Esophagus squamous epithelium (tissue), 4 donors: ENCODE measurements around the gene ADAMTS2.

Experiments used
- CTCF ChIP-seq, 6 experiments: fragments of 450-650 bp in 4 of 6; fragments of 200-600 bp in 2 of 6; sonication (generic) in 2 of 6; IDR thresholded peaks; one replicate each; pipeline ENCODE4 v1.5.1; 2016 to 2019; ENCODE audit warnings: antibody characterized with exemption in 6 of 6, mild to moderate bottlenecking in 4 of 6, moderate library complexity in 4 of 6
- POLR2A ChIP-seq, 4 donors: fragments of 450-650 bp; IDR thresholded peaks; one replicate each; pipeline ENCODE4 v1.6.1; 2017; ENCODE audit warnings: antibody characterized with exemption in 4 of 4, mild to moderate bottlenecking in 4 of 4, moderate library complexity in 3 of 4

DNA sequence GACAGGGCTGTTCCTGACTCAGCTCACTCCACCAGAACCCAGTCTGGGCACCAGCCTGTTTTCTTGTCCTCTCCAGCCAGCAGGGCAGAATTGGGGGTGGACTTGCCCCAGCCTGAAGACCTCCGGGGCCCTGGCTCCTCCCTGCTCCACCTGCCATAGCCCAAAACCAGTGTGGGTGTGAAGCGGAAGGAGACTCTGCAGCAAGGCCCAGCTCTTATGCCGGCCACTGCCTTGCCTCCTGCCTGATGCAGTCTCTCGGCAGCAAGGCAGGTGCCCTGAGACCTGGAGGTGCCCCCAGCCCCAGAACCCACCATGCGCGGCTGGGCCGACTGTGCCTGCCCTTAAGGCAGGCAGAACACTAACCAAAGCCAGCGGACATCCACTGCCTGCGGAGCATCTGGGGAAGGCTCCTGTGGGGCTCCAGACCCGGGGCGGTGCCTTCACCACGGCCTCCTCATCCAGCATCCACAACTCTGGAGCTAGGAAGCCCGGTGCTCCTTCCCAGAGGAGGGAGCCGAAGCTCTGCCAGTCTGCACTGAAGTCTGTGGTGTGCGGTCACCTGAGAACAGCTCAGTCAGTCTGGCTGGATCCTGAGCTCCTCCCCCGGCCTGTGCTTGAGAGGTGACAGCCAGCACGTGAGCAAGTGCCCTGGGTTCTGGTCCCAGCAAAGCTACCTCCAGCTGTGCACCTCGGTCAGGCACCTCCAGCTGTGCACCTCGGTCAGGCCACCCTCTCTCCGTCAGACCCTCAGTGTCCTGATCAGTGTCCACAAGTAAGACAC is 116.7 kb downstream of the ADAMTS2 start:
- no peak for TF ChIP-seq CTCF (IDR thresholded peaks at IDR 0.05)
- TF ChIP-seq POLR2A (IDR thresholded peaks at IDR 0.05) = no peak
